GM23338 (cell line): ENCODE results near the gene PRSS23. TPM values are rescaled to one million over a fixed set of nuclear protein-coding genes. Genes with fewer than 3 reads are reported as not detected.

Source experiments
- ATAC-seq: fragments of 200-7000 bp; cut with Tn5 transposase; 3 replicates; pipeline ENCODE4 v1.9.1; 2020
- DNase-seq: peaks from one replicate; pipeline ENCODE4 v3.0.0-alpha.2; 2015; ENCODE audit warnings: low spot score
- H2AFZ ChIP-seq: fragments of 200-600 bp; sonication (generic); 2 replicates; pipeline ENCODE4 v1.8.0; 2016; ENCODE audit warnings: antibody characterized with exemption, mild to moderate bottlenecking, moderate library complexity
- H3F3A ChIP-seq: fragments of 200-600 bp; sonication (generic); replicated peaks from 2 replicates; pipeline ENCODE4 v1.8.0; 2017; ENCODE audit warnings: antibody characterized with exemption, mixed run types, low read depth
- H3K27ac ChIP-seq: fragments of 200-600 bp; sonication (generic); 2 replicates; pipeline ENCODE4 v1.6.1; 2016; ENCODE audit warnings: low read depth
- H3K27me3 ChIP-seq: fragments of 200-600 bp; sonication (generic); 2 replicates; pipeline ENCODE4 v1.8.0; 2016; ENCODE audit warnings: mild to moderate bottlenecking, mixed run types, moderate library complexity; ENCODE audit not compliant: insufficient read depth
- H3K36me3 ChIP-seq: fragments of 200-600 bp; sonication (generic); 2 replicates; pipeline ENCODE4 v1.8.0; 2016; ENCODE audit warnings: mild to moderate bottlenecking; ENCODE audit not compliant: insufficient read depth
- H3K4me1 ChIP-seq: fragments of 200-600 bp; sonication (generic); 2 replicates; pipeline ENCODE4 v1.8.0; 2016; ENCODE audit warnings: mild to moderate bottlenecking, moderate library complexity; ENCODE audit not compliant: insufficient read depth
- H3K4me2 ChIP-seq: fragments of 200-600 bp; sonication (generic); 2 replicates; pipeline ENCODE4 v1.7.1; 2017; ENCODE audit warnings: mixed run types
- H3K4me3 ChIP-seq: fragments of 200-600 bp; sonication (generic); 2 replicates; pipeline ENCODE4 v1.6.1; 2016; ENCODE audit warnings: mixed run types
- H3K79me2 ChIP-seq: fragments of 200-600 bp; sonication (generic); replicated peaks from 2 replicates; pipeline ENCODE4 v1.8.0; 2017; ENCODE audit warnings: mild to moderate bottlenecking; ENCODE audit not compliant: insufficient read depth
- H3K9me2 ChIP-seq: fragments of 200-600 bp; sonication (generic); 2 replicates; pipeline ENCODE4 v1.8.0; 2017; ENCODE audit not compliant: insufficient read depth
- H4K20me1 ChIP-seq: fragments of 200-600 bp; sonication (generic); replicated peaks from 2 replicates; pipeline ENCODE4 v1.8.0; 2017; ENCODE audit warnings: mild to moderate bottlenecking; ENCODE audit not compliant: insufficient read depth
- H3K27ac Mint-ChIP-seq: 2 replicates; pipeline ENCODE4 v1.8.0; 2020; ENCODE audit warnings: inconsistent platforms, mild to moderate bottlenecking, moderate library complexity, mixed read lengths
- H3K27me3 Mint-ChIP-seq: 3 replicates; pipeline ENCODE4 v1.8.0; 2022; ENCODE audit warnings: low read depth, mild to moderate bottlenecking, moderate library complexity, mixed read lengths, inconsistent platforms; ENCODE audit not compliant: insufficient read depth, poor library complexity
- H3K36me3 Mint-ChIP-seq: 3 replicates; pipeline ENCODE4 v1.8.0; 2021; ENCODE audit warnings: low read depth, mild to moderate bottlenecking, inconsistent platforms, moderate library complexity, mixed read lengths
- H3K4me1 Mint-ChIP-seq: 3 replicates; pipeline ENCODE4 v1.8.0; 2020; ENCODE audit warnings: mild to moderate bottlenecking, inconsistent platforms, mixed read lengths
- H3K4me3 Mint-ChIP-seq: 3 replicates; pipeline ENCODE4 v1.8.0; 2021; ENCODE audit warnings: moderate library complexity, mild to moderate bottlenecking, inconsistent platforms, mixed read lengths
- H3K9me3 Mint-ChIP-seq: 3 replicates; pipeline ENCODE4 v1.8.0; 2020; ENCODE audit warnings: moderate library complexity, mild to moderate bottlenecking, inconsistent platforms, mixed read lengths
- CREB1 ChIP-seq: fragments of 250-450 bp; sonication (Bioruptor Pico); IDR thresholded peaks from 2 replicates; pipeline ENCODE4 v1.5.0; 2020; ENCODE audit warnings: low read depth, mild to moderate bottlenecking, moderate library complexity
- EZH2 ChIP-seq: fragments of 200-600 bp; sonication (generic); IDR thresholded peaks from one replicate; pipeline ENCODE4 v1.8.0; 2017; ENCODE audit warnings: antibody characterized with exemption, mild to moderate bottlenecking, low read depth; ENCODE audit not compliant: unreplicated experiment
- EZH2phosphoT487 ChIP-seq: fragments of 200-600 bp; sonication (generic); IDR thresholded peaks from one replicate; pipeline ENCODE4 v1.8.1; 2018; ENCODE audit warnings: antibody characterized with exemption; ENCODE audit not compliant: unreplicated experiment
- JUNB ChIP-seq: IDR thresholded peaks from one replicate; pipeline ENCODE4 v1.6.1; 2016; ENCODE audit warnings: antibody characterized with exemption; ENCODE audit not compliant: unreplicated experiment
- NANOG ChIP-seq: IDR thresholded peaks from 2 replicates; pipeline ENCODE4 v1.6.1; 2016; ENCODE audit warnings: antibody characterized with exemption, borderline replicate concordance
- STAT1 ChIP-seq: IDR thresholded peaks from one replicate; pipeline ENCODE4 v1.6.1; 2016; ENCODE audit warnings: antibody characterized with exemption; ENCODE audit not compliant: unreplicated experiment
- ZNF114 ChIP-seq: fragments of 250-450 bp; sonication (Bioruptor Pico); IDR thresholded peaks from 2 replicates; pipeline ENCODE4 v1.5.0; 2020; ENCODE audit warnings: mild to moderate bottlenecking, moderate library complexity
- ZNF331 ChIP-seq: fragments of 250-450 bp; sonication (Bioruptor Pico); IDR thresholded peaks from 2 replicates; pipeline ENCODE4 v1.5.0; 2020; ENCODE audit warnings: low read depth, mild to moderate bottlenecking, moderate library complexity
- polyA plus RNA-seq: library from polyadenylated mRNA; unstranded; fragments of >200 nt; fragmentation: Nextera tagmentation; extraction: Ambion mirVana; gene quantifications from 2 replicates; pipeline ENCODE4 v1.2.1, GENCODE V29; 2016
- total RNA-seq: library from RNA; depleted of rRNA; stranded (reverse); fragments of >200 nt; shearing (Covaris generic); gene quantifications from 2 replicates; pipeline ENCODE4 v1.2.3, GENCODE V29; 2014
- TF ChIP-seq, protein P1 (sequence below): fragments of 250-450 bp; sonication (Bioruptor Pico); IDR thresholded peaks from 2 replicates; pipeline ENCODE4 v1.5.0; 2020; ENCODE audit warnings: mild to moderate bottlenecking, moderate library complexity

PRSS23 gene
- total and polyA plus RNA-seq, 2 experiments from 2014 or later = 3.9 to 4.7 TPM

- H3K36me3 Mint-ChIP-seq = no peaks in the 10 kb centered on the region
- peaks cover 27% of the 10 kb centered on the region for H3K4me1 ChIP-seq
- peak overlapping the region; percentile 96 for H3K4me2 ChIP-seq
- H3K27me3 Mint-ChIP-seq = peaks cover 17% of the 10 kb centered on the region
- ATAC-seq (no peak), DNase-seq (no peak)
- H3K4me1 Mint-ChIP-seq = peaks cover 19% of the 10 kb centered on the region
- TF ChIP-seq EZH2 (peak; percentile 52), CREB1 (CRISPR knock-in tag) (no peak)
- no peaks in the 10 kb centered on the region for H4K20me1 ChIP-seq
- H3K27me3 ChIP-seq = peaks cover 47% of the 10 kb centered on the region
- no peaks in the 10 kb centered on the region for H3F3A ChIP-seq
- peak overlapping the region; percentile 79 for H3K4me3 ChIP-seq
- H3K79me2 ChIP-seq = no peaks in the 10 kb centered on the region
- no peaks in the 10 kb centered on the region for H3K36me3 ChIP-seq
- H3K9me3 Mint-ChIP-seq = no peaks in the 10 kb centered on the region
- H3K27ac ChIP-seq = no peak overlapping the region
- no peak overlapping the region for H3K27ac Mint-ChIP-seq
- no peaks in the 10 kb centered on the region for H3K9me2 ChIP-seq
- peak overlapping the region; percentile 76 for H3K4me3 Mint-ChIP-seq
- peak overlapping the region; percentile 98 for H2AFZ ChIP-seq
Observed at GRCh38 chr11:86800960-86801272, 574 bp downstream of the PRSS23 start.

DNA sequence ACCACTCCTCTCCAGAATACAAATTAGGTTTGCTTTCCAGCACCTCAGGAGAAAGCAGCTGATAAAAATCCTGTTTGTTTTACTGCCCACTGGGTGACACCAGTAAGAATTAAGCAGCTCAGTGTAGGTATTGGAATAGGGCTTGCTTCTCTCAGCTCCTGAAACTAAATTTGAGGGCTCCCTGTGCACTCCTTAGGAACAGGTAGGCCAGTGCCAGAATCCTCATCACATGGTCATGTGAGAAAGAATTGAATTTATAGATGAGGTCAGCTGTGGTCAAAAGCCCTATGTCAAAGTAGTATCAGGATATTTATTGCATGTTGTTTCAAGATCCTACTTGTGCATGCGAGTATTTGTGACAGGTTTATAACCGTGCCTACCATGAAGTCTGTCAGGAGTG is 1.0 kb downstream of the PRSS23 start:
- peak overlapping the region; percentile 79 for H3K4me3 ChIP-seq
- no peaks in the 10 kb centered on the region for H3K79me2 ChIP-seq
- no peaks in the 10 kb centered on the region for H3K9me3 Mint-ChIP-seq
- H3K9me2 ChIP-seq = no peaks in the 10 kb centered on the region
- H3K27ac ChIP-seq = no peak overlapping the region
- no peaks in the 10 kb centered on the region for H4K20me1 ChIP-seq
- no peak overlapping the region for H2AFZ ChIP-seq
- H3K27ac Mint-ChIP-seq = no peak overlapping the region
- DNase-seq = peak; percentile 10
- H3K36me3 ChIP-seq = no peaks in the 10 kb centered on the region
- H3K4me3 Mint-ChIP-seq = peak overlapping the region; percentile 76
- peaks cover 47% of the 10 kb centered on the region for H3K27me3 ChIP-seq
- H3F3A ChIP-seq = no peaks in the 10 kb centered on the region
- peaks cover 22% of the 10 kb centered on the region for H3K4me1 Mint-ChIP-seq
- TF ChIP-seq JUNB (no peak), NANOG (no peak), EZH2 (no peak)
- H3K4me2 ChIP-seq = peak overlapping the region; percentile 96
- peaks cover 17% of the 10 kb centered on the region for H3K27me3 Mint-ChIP-seq
- H3K36me3 Mint-ChIP-seq = no peaks in the 10 kb centered on the region
- no peak for ATAC-seq
- peaks cover 27% of the 10 kb centered on the region for H3K4me1 ChIP-seq

DNA sequence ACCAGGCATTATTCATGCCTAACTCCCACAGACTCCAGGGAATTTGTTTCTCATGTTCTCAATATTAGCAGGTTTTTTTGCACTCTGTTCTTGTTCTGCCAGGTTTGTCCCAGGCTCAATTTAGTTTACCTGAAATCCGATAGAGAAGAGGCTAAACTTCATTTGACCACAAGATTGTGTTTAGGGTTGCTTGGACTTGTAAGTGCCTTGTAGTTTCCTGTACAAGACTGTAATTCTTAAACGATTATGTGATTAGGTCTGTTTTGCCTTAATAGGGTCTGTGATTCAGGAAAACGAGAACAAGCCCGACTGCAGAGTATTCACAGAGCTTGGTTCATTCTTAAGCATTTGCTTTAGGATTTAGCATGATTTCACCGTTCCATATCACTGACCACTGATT is 1.8 kb downstream of the PRSS23 start:
- Histone ChIP-seq H3K9me2 (no peaks in the 10 kb centered on the region), H2AFZ (no peak overlapping the region), H3F3A (no peaks in the 10 kb centered on the region), H3K79me2 (no peaks in the 10 kb centered on the region), H3K4me3 (peak overlapping the region; percentile 79; the same call in 1 of the 2 replicates), H3K36me3 (no peaks in the 10 kb centered on the region), H3K27me3 (peaks cover 45% of the 10 kb centered on the region), H3K4me1 (peaks cover 27% of the 10 kb centered on the region), H3K4me2 (peak overlapping the region; percentile 96), H4K20me1 (no peaks in the 10 kb centered on the region), H3K27ac (no peak overlapping the region)
- Mint-ChIP-seq H3K4me3 (no peak overlapping the region), H3K36me3 (no peaks in the 10 kb centered on the region), H3K27me3 (peaks cover 17% of the 10 kb centered on the region), H3K4me1 (peaks cover 22% of the 10 kb centered on the region), H3K27ac (no peak overlapping the region), H3K9me3 (no peaks in the 10 kb centered on the region)
- ATAC-seq (no peak), DNase-seq (no peak)
- TF ChIP-seq EZH2phosphoT487 (no peak), NANOG (no peak), EZH2 (no peak), ZNF114 (CRISPR knock-in tag) (no peak), STAT1 (no peak), JUNB (no peak), ZNF331 (CRISPR knock-in tag) (no peak), CREB1 (CRISPR knock-in tag) (no peak)
- TF ChIP-seq, protein P1, sequence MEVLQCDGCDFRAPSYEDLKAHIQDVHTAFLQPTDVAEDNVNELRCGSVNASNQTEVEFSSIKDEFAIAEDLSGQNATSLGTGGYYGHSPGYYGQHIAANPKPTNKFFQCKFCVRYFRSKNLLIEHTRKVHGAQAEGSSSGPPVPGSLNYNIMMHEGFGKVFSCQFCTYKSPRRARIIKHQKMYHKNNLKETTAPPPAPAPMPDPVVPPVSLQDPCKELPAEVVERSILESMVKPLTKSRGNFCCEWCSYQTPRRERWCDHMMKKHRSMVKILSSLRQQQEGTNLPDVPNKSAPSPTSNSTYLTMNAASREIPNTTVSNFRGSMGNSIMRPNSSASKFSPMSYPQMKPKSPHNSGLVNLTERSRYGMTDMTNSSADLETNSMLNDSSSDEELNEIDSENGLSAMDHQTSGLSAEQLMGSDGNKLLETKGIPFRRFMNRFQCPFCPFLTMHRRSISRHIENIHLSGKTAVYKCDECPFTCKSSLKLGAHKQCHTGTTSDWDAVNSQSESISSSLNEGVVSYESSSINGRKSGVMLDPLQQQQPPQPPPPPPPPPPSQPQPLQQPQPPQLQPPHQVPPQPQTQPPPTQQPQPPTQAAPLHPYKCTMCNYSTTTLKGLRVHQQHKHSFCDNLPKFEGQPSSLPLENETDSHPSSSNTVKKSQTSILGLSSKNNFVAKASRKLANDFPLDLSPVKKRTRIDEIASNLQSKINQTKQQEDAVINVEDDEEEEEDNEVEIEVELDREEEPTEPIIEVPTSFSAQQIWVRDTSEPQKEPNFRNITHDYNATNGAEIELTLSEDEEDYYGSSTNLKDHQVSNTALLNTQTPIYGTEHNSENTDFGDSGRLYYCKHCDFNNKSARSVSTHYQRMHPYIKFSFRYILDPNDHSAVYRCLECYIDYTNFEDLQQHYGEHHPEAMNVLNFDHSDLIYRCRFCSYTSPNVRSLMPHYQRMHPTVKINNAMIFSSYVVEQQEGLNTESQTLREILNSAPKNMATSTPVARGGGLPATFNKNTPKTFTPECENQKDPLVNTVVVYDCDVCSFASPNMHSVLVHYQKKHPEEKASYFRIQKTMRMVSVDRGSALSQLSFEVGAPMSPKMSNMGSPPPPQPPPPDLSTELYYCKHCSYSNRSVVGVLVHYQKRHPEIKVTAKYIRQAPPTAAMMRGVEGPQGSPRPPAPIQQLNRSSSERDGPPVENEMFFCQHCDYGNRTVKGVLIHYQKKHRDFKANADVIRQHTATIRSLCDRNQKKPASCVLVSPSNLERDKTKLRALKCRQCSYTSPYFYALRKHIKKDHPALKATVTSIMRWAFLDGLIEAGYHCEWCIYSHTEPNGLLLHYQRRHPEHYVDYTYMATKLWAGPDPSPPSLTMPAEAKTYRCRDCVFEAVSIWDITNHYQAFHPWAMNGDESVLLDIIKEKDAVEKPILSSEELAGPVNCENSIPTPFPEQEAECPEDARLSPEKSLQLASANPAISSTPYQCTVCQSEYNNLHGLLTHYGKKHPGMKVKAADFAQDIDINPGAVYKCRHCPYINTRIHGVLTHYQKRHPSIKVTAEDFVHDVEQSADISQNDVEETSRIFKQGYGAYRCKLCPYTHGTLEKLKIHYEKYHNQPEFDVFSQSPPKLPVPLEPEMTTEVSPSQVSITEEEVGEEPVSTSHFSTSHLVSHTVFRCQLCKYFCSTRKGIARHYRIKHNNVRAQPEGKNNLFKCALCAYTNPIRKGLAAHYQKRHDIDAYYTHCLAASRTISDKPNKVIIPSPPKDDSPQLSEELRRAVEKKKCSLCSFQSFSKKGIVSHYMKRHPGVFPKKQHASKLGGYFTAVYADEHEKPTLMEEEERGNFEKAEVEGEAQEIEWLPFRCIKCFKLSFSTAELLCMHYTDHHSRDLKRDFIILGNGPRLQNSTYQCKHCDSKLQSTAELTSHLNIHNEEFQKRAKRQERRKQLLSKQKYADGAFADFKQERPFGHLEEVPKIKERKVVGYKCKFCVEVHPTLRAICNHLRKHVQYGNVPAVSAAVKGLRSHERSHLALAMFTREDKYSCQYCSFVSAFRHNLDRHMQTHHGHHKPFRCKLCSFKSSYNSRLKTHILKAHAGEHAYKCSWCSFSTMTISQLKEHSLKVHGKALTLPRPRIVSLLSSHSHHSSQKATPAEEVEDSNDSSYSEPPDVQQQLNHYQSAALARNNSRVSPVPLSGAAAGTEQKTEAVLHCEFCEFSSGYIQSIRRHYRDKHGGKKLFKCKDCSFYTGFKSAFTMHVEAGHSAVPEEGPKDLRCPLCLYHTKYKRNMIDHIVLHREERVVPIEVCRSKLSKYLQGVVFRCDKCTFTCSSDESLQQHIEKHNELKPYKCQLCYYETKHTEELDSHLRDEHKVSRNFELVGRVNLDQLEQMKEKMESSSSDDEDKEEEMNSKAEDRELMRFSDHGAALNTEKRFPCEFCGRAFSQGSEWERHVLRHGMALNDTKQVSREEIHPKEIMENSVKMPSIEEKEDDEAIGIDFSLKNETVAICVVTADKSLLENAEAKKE = no peak
